Testis (tissue), 5 donors: Measurements from ENCODE around the gene GNRHR. TPM values are rescaled to one million over a fixed set of nuclear protein-coding genes. Genes with fewer than 3 reads are reported as not detected.

Experiments used
- DNase-seq: peaks from one replicate; pipeline ENCODE4 v3.0.0-alpha.2; 2019
- H3K27ac ChIP-seq, 2 donors: fragments of 200-600 bp; sonication (generic); one replicate each; pipeline ENCODE4 v1.5.1; 2019
- H3K27me3 ChIP-seq: fragments of 200-600 bp; sonication (generic); one replicate; pipeline ENCODE4 v1.5.1; 2019
- H3K36me3 ChIP-seq: fragments of 200-600 bp; sonication (generic); one replicate; pipeline ENCODE4 v1.5.1; 2017; ENCODE audit warnings: low read depth; ENCODE audit errors: missing control alignments
- H3K4me1 ChIP-seq: fragments of 200-600 bp; sonication (generic); one replicate; pipeline ENCODE4 v1.5.1; 2019
- H3K4me3 ChIP-seq, 2 donors: fragments of 200-600 bp; sonication (generic); one replicate each; pipeline ENCODE4 v1.5.1; 2017 to 2019
- H3K9me3 ChIP-seq: fragments of 200-600 bp; sonication (generic); one replicate; pipeline ENCODE4 v1.5.1; 2017
- CTCF ChIP-seq, 3 experiments: fragments of 450-650 bp in 2 of 3; fragments of 200-600 bp in 1 of 3; sonication (generic) in 1 of 3; IDR thresholded peaks; one replicate each; pipeline ENCODE4 v1.5.1; 2016 to 2019; ENCODE audit warnings: antibody characterized with exemption in 3 of 3, mild to moderate bottlenecking in 2 of 3, moderate library complexity in 1 of 3
- POLR2A ChIP-seq: fragments of 450-650 bp; IDR thresholded peaks from one replicate; pipeline ENCODE4 v1.6.1; 2017; ENCODE audit warnings: antibody characterized with exemption, mild to moderate bottlenecking, moderate library complexity
- WGBS, 2 donors: methylation state at CpG; one replicate each; pipeline ENCODE4 v1.1.5; 2018; 5-methylcytosine and 5-hydroxymethylcytosine counted together
- intact Hi-C: fragments of 100-400 bp; cut with DNase I; formaldehyde crosslinking; loops from one replicate; pipeline ENCODE4 v1.15.1; 2023; ENCODE audit warnings: low total_unique reads
- long read RNA-seq, 2 donors: transcript quantifications; one replicate each; lab custom pipeline, GENCODE V29; 2026
- polyA plus RNA-seq: library from polyadenylated mRNA; stranded (reverse); fragments of 350-450 nt; fragmentation: Illumina TruSeq; extraction: RNeasy Lipid Tissue Mini Kit (QIAGEN cat#74804); gene quantifications from one replicate; pipeline ENCODE4 v1.2.3, GENCODE V29; 2014; ENCODE audit warnings: low read depth, low replicate concordance; ENCODE audit not compliant: insufficient read depth
- total RNA-seq, 2 donors: library from RNA; depleted of rRNA; stranded (reverse); fragments of >200 nt; gene quantifications; one replicate each; pipeline ENCODE4 v1.2.3, GENCODE V29; 2016

The GNRHR gene
- total RNA-seq (under 1 TPM in 1 of 2 donors, not detected in 1; 0.16 TPM), polyA plus RNA-seq (not detected)
- long read RNA-seq, donor 1, partial matches to known transcripts, result 0 of 4 reads
- long read RNA-seq, donor 1, other reads (novel, unspliced or antisense), result 0 of 4 reads
- long read RNA-seq, donor 2, partial matches to known transcripts, result 0 of 3 reads
- long read RNA-seq, donor 2, other reads (novel, unspliced or antisense), result 0 of 3 reads

GRCh38 chr4:67754288-67754687, at the start of gene GNRHR:
Gene GNRHR, minus strand, starts transcription at chr4:67754388. Its CDS starts 53 bp downstream, at chr4:67754335.
- Histone ChIP-seq H3K27ac (no peak within 1 kb of the TSS), H3K36me3 (no peaks in the 10 kb centered on the region), H3K27me3 (no peaks in the 10 kb centered on the region), H3K9me3 (no peaks in the 10 kb centered on the region), H3K4me1 (no peaks in the 10 kb centered on the region), H3K4me3 (no peak within 1 kb of the TSS)
- TF ChIP-seq POLR2A, result no peak
- no peak for DNase-seq
- 68 to 80% methylated on average over 3 of the region's 3 CpGs for WGBS, 2 donors
- intact Hi-C loops, result no loop called here

- intact Hi-C loops, result no loop called here
- no peaks in the 10 kb centered on the region for H3K36me3 ChIP-seq
Measured at GRCh38 chr4:67796810-67797209, 42.6 kb upstream of the GNRHR start.

GRCh38 chr4:67790721-67791120, 36.5 kb upstream of the GNRHR start:
- Histone ChIP-seq H3K27ac (no peak overlapping the region), H3K4me3 (no peak overlapping the region), H3K27me3 (no peaks in the 10 kb centered on the region), H3K9me3 (no peaks in the 10 kb centered on the region), H3K4me1 (no peaks in the 10 kb centered on the region), H3K36me3 (no peaks in the 10 kb centered on the region)
- intact Hi-C loops, result no loop called here
- DNase-seq, result no peak
- no peak for TF ChIP-seq POLR2A
- TF ChIP-seq CTCF (IDR thresholded peaks at IDR 0.05), result no peak

More at GRCh38 chr4:67796810-67797209, 42.6 kb upstream of the GNRHR start:
- Histone ChIP-seq H3K4me1 (no peaks in the 10 kb centered on the region), H3K27ac (no peak overlapping the region), H3K9me3 (no peaks in the 10 kb centered on the region), H3K4me3 (no peak overlapping the region), H3K27me3 (no peaks in the 10 kb centered on the region)
- DNase-seq, result no peak
- no peak for TF ChIP-seq POLR2A
- no peak for TF ChIP-seq CTCF (IDR thresholded peaks at IDR 0.05)

- TF ChIP-seq CTCF (IDR thresholded peaks at IDR 0.05) (no peak), POLR2A (no peak)
- WGBS, 2 donors, result 91 to 92% methylated on average over 2 of the region's 2 CpGs
- H3K27me3 ChIP-seq, result no peaks in the 10 kb centered on the region
- intact Hi-C loops, result no loop called here
- H3K4me3 ChIP-seq, result no peak overlapping the region
- no peaks in the 10 kb centered on the region for H3K4me1 ChIP-seq
- no peaks in the 10 kb centered on the region for H3K36me3 ChIP-seq
- no peak overlapping the region for H3K27ac ChIP-seq
- no peaks in the 10 kb centered on the region for H3K9me3 ChIP-seq
- DNase-seq, result no peak
Measured at GRCh38 chr4:67787311-67787710, 33.1 kb upstream of the GNRHR start.

- H3K27ac ChIP-seq, result no peak overlapping the region
- no peak overlapping the region for H3K4me3 ChIP-seq
- 62 to 64% methylated on average over 2 of the region's 2 CpGs for WGBS, 2 donors
- TF ChIP-seq POLR2A, result no peak
- TF ChIP-seq CTCF (IDR thresholded peaks at IDR 0.05), result no peak
- H3K27me3 ChIP-seq, result no peaks in the 10 kb centered on the region
- DNase-seq, result no peak
- H3K36me3 ChIP-seq, result no peaks in the 10 kb centered on the region
- no peaks in the 10 kb centered on the region for H3K4me1 ChIP-seq
- intact Hi-C loops, result no loop called here
- no peaks in the 10 kb centered on the region for H3K9me3 ChIP-seq
Measured at GRCh38 chr4:67785528-67785927, 31.3 kb upstream of the GNRHR start.
